ENCODE results near the gene FGG.

Gene FGG

GRCh38 chr4:154614306-154614705, 1.9 kb upstream of the FGG start:
- no peak for DNase-seq (ENCODE audit: low read depth)
- no peak for TF ChIP-seq CTCF (conservative IDR thresholded peaks at IDR 0.05; ENCODE audit: low read depth, low read length)
- H3K4me3 ChIP-seq (ENCODE audit: low read depth, low read length) = no peak overlapping the region

- TF ChIP-seq CTCF (conservative IDR thresholded peaks at IDR 0.05; ENCODE audit: low read depth, low read length) = no peak
- no peak overlapping the region for H3K4me3 ChIP-seq (ENCODE audit: low read depth, low read length)
- no peak for DNase-seq (ENCODE audit: low read depth)
These were observed 623 bp downstream of the FGG start for GRCh38 chr4:154611833-154612232.

GRCh38 chr4:154610582-154610981, 1.9 kb downstream of the FGG start:
- TF ChIP-seq CTCF (conservative IDR thresholded peaks at IDR 0.05; ENCODE audit: low read depth, low read length) = no peak
- no peak for DNase-seq (ENCODE audit: low read depth)
- H3K4me3 ChIP-seq (ENCODE audit: low read depth, low read length) = no peak overlapping the region

- no peak overlapping the region for H3K4me3 ChIP-seq (ENCODE audit: low read depth, low read length)
- TF ChIP-seq CTCF (conservative IDR thresholded peaks at IDR 0.05; ENCODE audit: low read depth, low read length) = no peak
- no peak for DNase-seq (ENCODE audit: low read depth)
These were observed 2.9 kb downstream of the FGG start for GRCh38 chr4:154609532-154609931.

GRCh38 chr4:154608361-154609252, 3.8 kb downstream of the FGG start:
- no peak overlapping the region for H3K4me3 ChIP-seq (ENCODE audit: low read depth, low read length)
- no peak for TF ChIP-seq CTCF (conservative IDR thresholded peaks at IDR 0.05; ENCODE audit: low read depth, low read length)
- no peak for DNase-seq (ENCODE audit: low read depth)

- DNase-seq (ENCODE audit: low read depth) = no peak
- TF ChIP-seq CTCF (conservative IDR thresholded peaks at IDR 0.05; ENCODE audit: low read depth, low read length) = no peak
- H3K4me3 ChIP-seq (ENCODE audit: low read depth, low read length) = no peak overlapping the region
These were observed 5.4 kb downstream of the FGG start for GRCh38 chr4:154606728-154607723.

All from choroid plexus epithelial cell (primary cell).